GM18508 (cell line): ENCODE results near the gene MEGF9.
"Not testable (repeated sequence)": the region's sequence is repeated elsewhere in the genome, so short reads cannot be mapped to it uniquely, and the experiment has no call there.

Experiments used
- ATAC-seq: cut with Tn5 transposase; IDR thresholded peaks from one replicate; pipeline ENCODE4 v1.9.1; 2021; ENCODE audit warnings: moderate number of reproducible peaks; ENCODE audit not compliant: insufficient read depth, unreplicated experiment

MEGF9 gene

DNA sequence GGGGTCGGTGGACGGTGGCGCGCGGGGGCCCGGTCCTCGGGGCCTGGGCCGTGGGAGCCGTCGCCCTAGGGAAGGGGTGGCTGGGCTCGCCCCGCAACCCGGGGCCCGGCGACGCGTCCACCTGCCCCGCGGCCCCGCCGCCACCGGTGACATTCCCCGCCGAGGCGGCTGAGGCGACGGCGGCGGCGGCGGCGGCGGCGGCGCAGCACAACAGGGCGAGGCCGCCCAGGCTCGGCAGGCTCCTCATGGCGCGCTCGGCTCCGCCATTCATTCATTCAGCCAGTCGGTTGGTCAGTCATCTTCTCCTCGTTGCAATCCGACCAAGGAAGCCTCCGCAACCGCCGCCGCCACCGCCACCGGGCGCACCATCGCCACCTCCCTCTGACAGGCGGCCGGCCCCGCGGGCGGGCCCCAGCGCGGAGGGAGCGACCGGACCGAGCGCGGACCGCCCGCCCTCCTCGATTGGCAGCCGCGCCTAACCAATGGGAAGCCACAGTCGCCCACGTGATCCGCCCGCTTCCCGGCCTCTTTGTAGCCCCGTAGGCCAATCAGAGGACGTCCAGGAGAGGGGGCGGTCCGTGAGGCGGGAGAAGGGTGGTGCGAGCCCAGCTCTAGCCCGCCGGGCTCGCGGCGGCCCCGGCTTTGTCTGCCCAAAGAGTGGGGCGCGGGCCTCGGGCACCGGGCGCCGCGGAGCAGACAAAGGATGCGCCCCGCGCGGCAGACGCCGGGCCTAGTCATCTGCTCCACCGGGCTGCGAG, at the start of gene MEGF9:
TSS of gene MEGF9 (minus strand) at position 383 of the 758 bp plus-strand sequence. CDS start at position 271, 112 bp downstream.
- peak; percentile 91 for ATAC-seq

DNA sequence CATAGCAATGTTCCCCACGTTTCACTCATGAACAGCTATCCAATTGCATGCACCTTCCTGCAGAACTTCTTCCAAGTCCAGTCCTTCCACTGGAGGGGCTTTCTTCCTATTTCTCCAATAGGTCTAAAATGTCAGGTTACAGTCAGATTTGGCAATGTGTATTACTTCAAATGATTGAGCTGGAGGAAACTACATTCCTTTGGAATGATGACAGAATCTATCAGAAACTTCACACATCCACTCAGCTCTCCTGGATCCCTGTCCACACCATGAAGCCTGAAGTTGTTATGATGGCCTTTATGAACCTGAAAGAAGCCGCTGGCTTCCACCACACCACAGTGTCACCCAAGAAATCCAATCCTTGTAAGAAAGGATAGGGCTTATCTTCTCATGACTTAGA, 46.7 kb upstream of the MEGF9 start:
- no peak for ATAC-seq

DNA sequence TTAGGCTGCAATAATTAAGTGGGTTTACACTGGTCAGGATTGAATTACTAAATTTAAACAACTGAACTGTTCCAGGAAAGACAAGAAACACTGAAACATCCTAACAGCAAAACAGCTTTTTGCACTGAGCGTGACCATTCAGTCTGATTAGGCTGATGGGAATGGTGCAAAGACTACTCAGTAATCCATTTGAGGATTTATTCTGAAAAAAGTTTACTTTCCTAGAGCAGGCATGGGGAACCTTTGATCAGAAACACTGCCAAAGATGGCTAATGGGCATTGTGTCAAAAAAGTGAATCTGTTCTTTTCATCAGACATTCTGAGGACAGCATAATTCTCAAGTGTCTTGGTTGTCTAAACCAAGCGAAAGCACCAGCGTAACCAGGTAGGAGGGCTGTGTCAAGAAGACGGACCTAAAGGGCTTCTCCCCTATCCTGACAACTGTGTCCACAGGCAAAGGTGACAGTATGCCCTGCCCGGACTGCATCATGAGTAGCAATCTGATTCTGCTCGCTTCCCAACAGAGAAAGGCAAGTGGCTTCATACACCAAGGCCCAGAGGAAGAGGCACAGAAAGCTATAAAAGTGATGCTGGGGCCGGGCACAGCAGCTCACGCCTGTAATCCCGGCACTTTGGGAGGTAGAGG, 45.6 kb upstream of the MEGF9 start:
- ATAC-seq, result no peak

DNA sequence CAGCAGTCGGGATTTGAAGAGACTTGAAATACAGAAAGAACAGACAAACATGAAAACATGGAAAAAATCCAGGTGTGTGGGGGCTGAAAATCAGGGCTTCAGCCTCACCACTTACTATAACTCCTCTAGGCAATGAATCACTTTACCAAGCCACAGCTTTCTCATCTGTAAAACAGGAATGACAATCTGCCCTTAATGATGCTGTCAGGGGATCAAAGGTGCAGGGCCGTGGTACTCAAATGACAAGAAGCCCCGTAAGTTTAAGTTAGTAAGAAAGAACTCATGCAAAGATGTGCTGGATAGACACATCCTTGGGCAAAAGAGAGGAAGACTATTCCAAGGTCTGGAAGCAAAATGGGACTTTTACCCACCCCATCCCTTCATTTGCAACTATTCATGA, 44.3 kb upstream of the MEGF9 start:
- ATAC-seq, result no peak

DNA sequence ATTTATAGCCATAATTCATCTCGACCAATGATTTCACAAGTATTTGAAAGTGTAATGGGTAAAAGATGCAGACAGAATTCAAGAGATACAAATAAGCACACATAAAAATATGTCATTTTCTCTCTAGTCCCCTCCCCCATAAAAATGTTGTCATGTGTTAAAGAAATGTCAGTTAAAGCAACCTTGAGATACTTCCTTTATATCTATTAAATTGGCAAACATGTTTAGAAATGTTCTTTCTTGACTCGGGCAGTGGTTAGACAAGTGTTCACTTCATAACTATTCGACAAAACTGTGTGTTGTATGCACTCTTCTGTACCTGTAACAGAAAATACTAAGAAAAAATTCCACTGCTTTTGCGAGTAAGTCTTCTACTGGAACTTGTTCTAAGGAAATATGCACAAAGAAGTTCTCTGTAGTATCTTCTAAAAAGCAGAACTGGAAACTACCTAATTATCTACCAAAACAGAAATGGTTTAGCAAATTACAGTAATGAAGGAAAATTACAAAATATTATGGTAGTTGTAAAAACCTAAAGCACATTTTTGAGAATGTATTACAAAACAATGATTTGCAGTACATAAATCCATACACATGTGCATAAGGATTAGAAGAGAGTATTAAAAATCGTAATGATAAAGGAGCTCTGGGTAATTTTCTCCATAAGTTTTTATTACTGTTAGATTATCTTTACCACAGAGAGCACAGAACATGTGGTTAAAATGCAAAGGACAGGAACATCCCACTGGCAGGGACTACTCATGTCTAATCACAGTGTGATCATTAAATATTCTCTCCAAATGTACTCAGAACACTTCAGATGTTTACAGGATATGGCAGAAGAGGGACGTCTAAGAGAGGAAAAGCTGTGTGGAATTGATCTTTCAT, 43.0 kb upstream of the MEGF9 start:
- ATAC-seq, result no peak

DNA sequence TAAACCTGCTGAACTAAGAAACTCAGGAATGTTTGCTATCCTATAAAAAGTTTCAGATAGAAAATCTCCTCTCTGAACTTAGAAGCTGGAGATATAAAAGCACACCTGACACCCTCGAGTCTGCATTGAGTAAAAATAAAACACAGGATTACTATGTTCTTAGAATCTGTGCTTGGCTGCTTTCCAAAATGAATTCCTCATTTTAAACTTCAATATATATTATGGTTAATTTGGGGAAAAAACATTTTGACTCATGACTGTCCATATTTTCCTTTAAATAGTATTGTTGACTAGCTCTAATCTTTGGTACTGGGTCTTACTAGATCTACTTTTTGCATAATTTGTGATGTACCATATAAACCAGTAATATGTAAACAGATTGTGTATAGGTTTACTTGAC, 42.3 kb upstream of the MEGF9 start:
- no peak for ATAC-seq

DNA sequence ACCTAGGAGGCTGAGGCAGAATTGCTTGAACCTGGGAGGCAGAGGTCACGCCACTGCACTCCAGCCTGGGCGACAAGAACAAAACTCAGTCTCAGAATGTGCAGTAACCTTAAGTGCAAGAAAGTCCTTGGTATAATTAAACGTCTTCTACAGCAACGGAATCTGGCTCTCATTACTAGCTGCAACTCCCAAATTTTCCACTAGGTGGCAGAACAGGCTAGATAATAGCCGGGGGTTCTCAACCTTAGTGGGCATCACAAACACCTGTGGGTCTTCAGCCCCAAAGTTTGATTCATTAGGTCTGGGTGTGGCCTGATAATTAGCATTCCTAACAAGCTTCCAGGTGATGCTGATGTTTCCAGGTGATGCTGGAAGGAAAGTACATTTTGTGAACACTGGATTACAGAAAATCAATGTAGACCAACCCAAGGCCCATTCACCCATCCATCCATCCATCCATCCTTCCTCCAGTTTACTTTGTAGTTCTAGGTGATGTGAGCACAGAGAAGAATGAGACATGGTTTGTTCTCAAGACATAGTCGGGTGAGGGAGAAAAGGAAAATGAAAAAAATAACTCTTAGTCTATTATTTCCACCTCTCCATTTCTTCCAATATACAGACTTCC, 41.7 kb upstream of the MEGF9 start:
- ATAC-seq, result no peak

DNA sequence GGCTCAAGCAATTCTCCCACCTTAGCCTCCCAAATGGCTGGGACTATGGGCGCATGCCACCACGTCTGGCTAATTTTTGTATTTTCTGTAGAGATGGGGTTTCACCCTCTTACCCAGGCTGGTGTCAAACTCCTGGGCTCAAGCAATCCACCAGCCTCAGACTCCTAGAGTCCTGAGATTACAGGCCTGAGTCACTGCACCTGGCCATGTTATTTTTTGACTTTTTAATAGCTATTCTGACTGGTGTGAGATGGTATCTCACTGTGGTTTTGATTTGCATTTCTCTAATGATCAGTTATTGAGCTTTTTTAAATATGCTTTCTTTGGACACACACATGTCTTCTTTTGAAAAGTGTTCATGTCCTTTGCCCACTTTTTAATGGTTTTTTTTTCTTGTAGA, 40.8 kb upstream of the MEGF9 start:
- ATAC-seq, result no peak

DNA sequence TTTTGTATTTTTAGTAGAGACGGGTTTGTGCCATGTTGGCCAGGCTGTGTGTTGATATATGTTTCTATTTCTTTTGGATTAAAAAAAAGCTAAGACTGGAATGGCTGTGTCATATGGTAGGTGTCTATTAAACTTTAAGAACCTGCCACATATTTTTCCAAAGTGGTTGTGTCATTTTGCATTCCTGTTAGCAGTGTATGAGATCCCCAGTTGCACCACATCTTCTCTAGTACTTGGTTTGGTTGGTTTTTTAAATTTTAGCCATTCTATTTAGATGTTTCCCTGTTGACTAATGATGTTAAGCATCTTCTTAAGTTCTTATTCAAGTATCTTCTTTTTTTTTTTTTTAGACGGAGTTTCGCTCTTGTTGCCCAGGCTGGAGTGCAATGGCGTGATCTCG, 36.2 kb upstream of the MEGF9 start:
- no peak for ATAC-seq

DNA sequence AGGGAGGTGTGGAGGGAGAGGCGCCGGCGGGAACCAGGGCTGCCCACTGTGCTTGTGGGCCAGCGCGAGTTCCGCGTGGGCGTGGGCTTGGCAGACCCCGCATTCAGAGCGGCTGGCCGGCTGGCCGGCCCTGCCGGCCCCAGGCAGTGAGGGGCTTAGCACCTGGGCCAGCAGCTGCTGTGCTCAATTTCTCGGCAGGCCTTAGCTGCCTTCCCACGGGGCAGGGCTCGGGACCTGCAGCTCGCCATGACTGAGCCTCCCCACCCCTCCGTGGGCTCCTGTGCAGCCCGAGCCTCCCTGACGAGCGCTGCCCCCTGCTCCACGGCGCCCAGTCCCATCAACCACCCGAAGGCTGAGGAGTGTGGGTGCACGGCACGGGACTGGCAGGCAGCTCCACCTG, 32.1 kb upstream of the MEGF9 start:
- ATAC-seq, result not testable (repeated sequence)

DNA sequence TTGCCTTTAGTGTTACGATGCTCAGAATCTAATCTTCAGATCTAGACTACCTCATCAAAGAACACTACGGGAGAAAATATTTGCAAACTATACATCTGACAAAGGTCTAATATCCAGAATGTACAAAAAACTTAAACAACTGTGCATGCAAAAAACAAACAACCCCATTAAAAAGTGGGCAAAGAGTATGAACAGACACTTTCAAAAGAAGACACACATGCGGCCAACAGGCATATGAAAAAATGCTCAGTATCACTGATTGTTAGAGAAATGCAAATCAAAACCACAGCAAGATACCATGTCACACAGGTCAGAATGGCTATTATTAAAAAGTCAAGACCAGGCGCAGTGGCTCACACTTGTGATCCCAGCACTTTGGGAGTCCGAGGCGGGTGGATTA, 31.0 kb upstream of the MEGF9 start:
- ATAC-seq, result no peak

DNA sequence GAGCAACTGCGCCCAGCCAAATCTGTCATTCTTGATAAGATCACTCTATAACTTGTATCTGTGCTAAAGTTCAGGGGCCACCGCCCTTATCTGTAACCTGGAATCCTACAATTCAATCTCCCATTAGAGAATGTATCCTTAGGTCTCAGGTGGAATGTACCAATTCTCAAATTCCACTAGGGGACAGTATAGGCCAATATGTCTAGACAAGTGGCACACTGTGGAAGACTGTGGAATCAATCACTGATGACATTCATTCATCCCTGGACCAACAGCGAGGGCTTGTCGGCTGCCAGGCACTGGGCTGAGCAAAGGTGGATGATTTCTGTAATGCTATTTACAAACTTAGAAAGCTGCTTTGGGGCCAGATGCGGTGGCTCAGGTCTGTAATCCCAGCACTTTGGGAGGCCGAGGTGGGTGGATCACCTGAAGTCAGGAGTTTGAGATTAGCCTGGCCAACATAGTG, 28.7 kb upstream of the MEGF9 start:
- ATAC-seq, result no peak

DNA sequence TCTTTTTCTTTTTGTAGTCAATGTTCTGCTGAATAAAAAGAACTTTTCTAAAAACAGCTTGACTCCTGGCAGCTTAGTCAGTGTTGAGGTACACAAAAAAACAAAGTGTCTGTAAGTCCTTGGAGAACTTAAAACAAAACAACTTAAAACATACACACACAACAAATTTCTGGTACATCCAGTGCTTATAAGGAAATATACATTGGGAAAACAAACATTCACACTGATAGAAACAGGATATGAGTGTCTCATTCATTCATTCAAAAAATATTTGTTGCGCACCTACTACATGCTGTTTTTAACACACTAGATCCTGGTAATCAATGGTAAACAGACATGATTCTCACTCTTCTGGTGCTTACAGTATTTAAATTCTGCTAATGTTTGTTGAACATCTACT, 27.4 kb upstream of the MEGF9 start:
- ATAC-seq, result no peak

DNA sequence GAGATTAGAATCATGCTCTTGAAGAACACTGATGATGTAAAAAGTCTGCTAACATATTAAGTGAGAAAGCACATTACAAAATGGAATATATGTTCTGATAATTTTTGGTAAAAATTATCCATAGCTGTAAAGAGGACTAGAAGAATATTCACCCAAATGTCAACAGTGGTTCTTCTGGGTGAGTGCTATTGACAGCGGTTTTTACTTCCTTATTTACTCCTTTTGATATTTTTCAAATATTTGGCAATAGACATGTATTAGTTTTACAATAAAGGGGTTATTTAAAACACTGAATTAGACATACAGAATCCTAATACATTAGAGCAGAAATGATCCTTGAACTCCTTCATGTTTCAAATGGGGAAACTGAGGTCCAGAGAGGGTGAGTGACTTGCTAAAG, 26.9 kb upstream of the MEGF9 start:
- ATAC-seq, result no peak

DNA sequence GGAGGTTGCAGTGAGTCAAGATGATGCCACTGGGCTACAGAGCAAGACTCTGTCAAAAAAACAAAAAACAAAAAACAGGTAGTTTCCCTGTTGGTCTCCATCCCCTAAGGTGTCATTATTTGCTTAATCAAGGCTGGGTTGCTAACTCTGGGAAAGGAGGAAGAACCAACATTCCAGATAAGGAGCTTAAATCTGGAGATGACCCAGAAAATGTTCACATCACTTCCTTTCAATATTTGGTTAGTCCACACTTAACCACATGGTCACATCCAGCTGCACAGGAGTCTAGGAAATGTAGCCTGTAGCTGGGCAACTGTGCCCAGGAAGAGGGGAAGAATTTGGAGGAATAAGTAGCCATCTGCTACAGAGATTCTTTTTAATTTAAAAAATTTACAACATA, 25.9 kb upstream of the MEGF9 start:
- ATAC-seq, result no peak

DNA sequence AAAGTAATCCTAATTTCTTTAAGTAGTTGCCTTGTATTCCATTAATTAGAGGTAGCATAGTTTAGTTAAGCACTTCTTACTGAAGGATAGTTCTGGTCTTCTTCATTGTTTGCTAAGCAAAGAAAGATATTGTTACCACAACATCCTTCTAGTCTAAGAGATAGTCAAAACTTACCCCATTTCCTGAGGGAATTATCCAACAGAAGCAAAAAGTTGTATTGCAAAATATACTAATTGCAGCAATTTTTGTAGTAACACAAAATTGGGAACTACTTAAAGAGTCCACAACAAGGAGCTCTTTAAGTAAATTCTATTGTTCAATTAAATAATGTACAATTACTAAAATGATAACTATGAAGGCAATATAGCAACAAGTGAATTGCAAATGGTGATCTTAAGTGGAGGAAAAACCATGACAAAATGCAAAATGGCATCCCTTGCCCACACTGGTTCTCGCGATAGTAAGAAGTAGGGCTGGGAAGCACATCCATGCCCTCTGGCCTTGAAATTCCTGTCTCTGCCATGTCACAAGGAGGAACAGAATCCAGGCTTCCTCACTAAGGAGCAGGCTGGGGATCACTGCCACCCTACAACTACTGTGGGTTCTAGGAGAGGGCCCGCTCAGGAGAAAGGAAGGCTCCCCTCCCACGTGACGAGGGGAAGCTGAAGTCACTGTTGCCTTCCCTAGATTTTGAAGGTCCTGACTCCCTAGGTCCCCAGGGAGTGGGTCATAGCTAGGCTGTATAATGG, 23.3 kb upstream of the MEGF9 start:
- ATAC-seq, result no peak

DNA sequence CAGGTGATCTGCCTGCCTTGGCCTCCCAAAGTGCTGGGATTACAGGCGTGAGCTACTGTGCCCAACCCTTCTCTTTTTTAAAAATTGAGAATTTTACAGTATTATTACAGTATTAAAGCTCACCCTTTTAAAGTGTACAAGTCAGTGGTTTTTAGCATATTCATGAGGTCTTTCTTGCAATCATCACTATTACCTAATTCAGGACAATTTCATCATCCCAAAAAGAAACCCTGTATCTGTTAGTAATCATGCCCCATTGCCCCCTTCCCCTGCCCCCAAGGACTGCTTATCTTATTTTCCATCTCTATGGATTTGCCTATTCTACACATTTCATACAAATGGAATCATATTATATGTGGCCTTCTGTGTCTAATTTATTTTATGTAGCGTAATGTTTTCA, 22.6 kb upstream of the MEGF9 start:
- no peak for ATAC-seq

DNA sequence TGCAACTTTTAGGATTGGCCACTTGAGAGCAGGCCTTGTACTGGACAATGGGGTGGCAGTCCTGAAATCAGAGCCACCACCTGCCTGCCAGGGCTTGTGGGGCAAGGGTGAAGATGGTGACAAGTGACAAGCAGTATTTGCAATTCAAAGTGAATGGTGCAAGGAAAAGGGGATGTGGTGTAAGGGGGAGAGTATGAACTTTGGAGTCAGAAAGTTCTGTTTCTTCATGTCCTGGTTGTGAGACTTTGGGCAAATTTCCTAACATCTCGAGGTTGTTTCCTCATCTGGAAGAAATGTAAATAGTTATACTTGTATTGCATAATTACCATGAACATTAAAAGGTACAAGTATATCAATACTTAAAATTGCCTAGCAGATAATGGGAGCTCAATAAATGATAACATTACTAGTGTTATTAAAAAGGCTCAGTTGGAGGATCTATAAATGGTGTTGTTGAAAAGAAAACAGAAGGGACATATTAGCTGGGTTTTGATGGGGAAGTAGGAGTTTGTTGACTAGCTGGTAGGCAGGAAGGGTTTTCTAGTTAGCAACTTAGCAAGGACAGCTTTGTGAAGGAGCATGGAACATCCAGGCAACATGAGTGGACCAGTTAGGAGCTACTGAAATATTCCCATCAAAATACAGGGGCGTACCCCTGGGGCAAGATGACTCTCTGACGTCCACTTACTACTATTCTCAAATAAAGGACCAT, 21.3 kb upstream of the MEGF9 start:
- no peak for ATAC-seq
